NCI-H146 treated with DMSO at 0.1 percent for 48 hours (cell line): ENCODE results near the gene RXFP1.

ENCODE experiments used
- DNase-seq: peaks from one replicate; lab custom pipeline; 2025; ENCODE audit not compliant: unreplicated experiment; lab: John Stamatoyannopoulos, UW

RXFP1 gene

GRCh38 chr4:158669310-158669709 is 147.6 kb downstream of the RXFP1 start:
- DNase-seq, result no peak

GRCh38 chr4:158670975-158671664 is 149.4 kb downstream of the RXFP1 start:
- peak; percentile 49 for DNase-seq

- DNase-seq, result no peak
Measured at GRCh38 chr4:158671665-158671914, 149.9 kb downstream of the RXFP1 start, which contains the start of gene C4orf46. Gene C4orf46, minus strand, starts transcription at chr4:158671887. Its CDS starts 86 bp downstream, at chr4:158671801.

- peak; percentile 93 for DNase-seq
Measured at GRCh38 chr4:158671915-158672806, 150.5 kb downstream of the RXFP1 start, which contains the start of gene ETFDH. Gene ETFDH, plus strand, starts transcription at chr4:158672296. Its CDS starts 161 bp downstream, at chr4:158672457.

GRCh38 chr4:158673633-158674032 is 152.0 kb downstream of the RXFP1 start:
- no peak for DNase-seq

- no peak for DNase-seq
Measured at GRCh38 chr4:158676076-158676475, 154.4 kb downstream of the RXFP1 start.

GRCh38 chr4:158678767-158679166 is 157.1 kb downstream of the RXFP1 start:
- no peak for DNase-seq

- DNase-seq, result no peak
Measured at GRCh38 chr4:158681629-158682028, 159.9 kb downstream of the RXFP1 start.

GRCh38 chr4:158682066-158682465 is 160.4 kb downstream of the RXFP1 start:
- DNase-seq, result no peak

GRCh38 chr4:158688813-158689212 is 167.1 kb downstream of the RXFP1 start:
- DNase-seq, result no peak
